Measurements from ENCODE around the gene PPP2R2D.
"Not testable (repeated sequence)": the region's sequence is repeated elsewhere in the genome, so short reads cannot be mapped to it uniquely, and the experiment has no call there.

Gene PPP2R2D

GRCh38 chr10:131876508-131876907, 24.3 kb upstream of the PPP2R2D start:
- no peak overlapping the region for H3K4me3 Mint-ChIP-seq
- no peak for ATAC-seq
- H3K36me3 Mint-ChIP-seq, result no peaks in the 10 kb centered on the region

GRCh38 chr10:131880016-131880590, 20.7 kb upstream of the PPP2R2D start:
- no peak for DNase-seq (ENCODE audit: low spot score in 2 of 2)
- H3K36me3 Mint-ChIP-seq, result no peaks in the 10 kb centered on the region
- no peaks in the 10 kb centered on the region for H3K9me3 Mint-ChIP-seq
- H3K4me3 Mint-ChIP-seq, result no peak overlapping the region
- no peak for ATAC-seq
- no peak overlapping the region for H3K27ac Mint-ChIP-seq
- no peaks in the 10 kb centered on the region for H3K4me1 Mint-ChIP-seq

More at GRCh38 chr10:131876508-131876907, 24.3 kb upstream of the PPP2R2D start:
- peaks cover 6% of the 10 kb centered on the region for H3K4me1 Mint-ChIP-seq
- no peak overlapping the region for H3K27ac Mint-ChIP-seq
- no peak for DNase-seq (ENCODE audit: low spot score in 2 of 2)
- no peaks in the 10 kb centered on the region for H3K9me3 Mint-ChIP-seq

- H3K36me3 Mint-ChIP-seq, result no peaks in the 10 kb centered on the region
- ATAC-seq, result no peak
- H3K4me1 Mint-ChIP-seq, result peaks cover 6% of the 10 kb centered on the region
- no peak overlapping the region for H3K27ac Mint-ChIP-seq
- no peak for DNase-seq (ENCODE audit: low spot score in 2 of 2)
- H3K4me3 Mint-ChIP-seq, result no peak overlapping the region
- H3K9me3 Mint-ChIP-seq, result no peaks in the 10 kb centered on the region
These were observed 19.5 kb upstream of the PPP2R2D start for GRCh38 chr10:131881104-131881880.

GRCh38 chr10:131882151-131882550, 18.7 kb upstream of the PPP2R2D start:
- Mint-ChIP-seq H3K4me3 (no peak overlapping the region), H3K36me3 (no peaks in the 10 kb centered on the region), H3K27ac (no peak overlapping the region), H3K4me1 (peaks cover 6% of the 10 kb centered on the region), H3K9me3 (no peaks in the 10 kb centered on the region)
- DNase-seq (ENCODE audit: low spot score in 2 of 2) (no peak), ATAC-seq (no peak)

- H3K4me3 Mint-ChIP-seq, result no peak overlapping the region
- H3K27ac Mint-ChIP-seq, result no peak overlapping the region
- H3K36me3 Mint-ChIP-seq, result no peaks in the 10 kb centered on the region
- DNase-seq (ENCODE audit: low spot score in 2 of 2) (no peak), ATAC-seq (no peak)
- peaks cover 6% of the 10 kb centered on the region for H3K4me1 Mint-ChIP-seq
- no peaks in the 10 kb centered on the region for H3K9me3 Mint-ChIP-seq
These were observed 18.0 kb upstream of the PPP2R2D start for GRCh38 chr10:131882590-131883451.

- not testable (repeated sequence) for DNase-seq (ENCODE audit: low spot score in 2 of 2); H3K27ac Mint-ChIP-seq; H3K9me3 Mint-ChIP-seq; ATAC-seq; H3K4me3 Mint-ChIP-seq; H3K36me3 Mint-ChIP-seq; H3K4me1 Mint-ChIP-seq
These were observed 17.0 kb upstream of the PPP2R2D start for GRCh38 chr10:131883621-131884393.

GRCh38 chr10:131885391-131886165, 15.2 kb upstream of the PPP2R2D start:
- Mint-ChIP-seq H3K36me3 (no peaks in the 10 kb centered on the region), H3K4me1 (peaks cover 6% of the 10 kb centered on the region), H3K4me3 (no peak overlapping the region), H3K9me3 (no peaks in the 10 kb centered on the region), H3K27ac (no peak overlapping the region)
- DNase-seq (ENCODE audit: low spot score in 2 of 2) (peak; percentile 85 to 90), ATAC-seq (peak; percentile 93)

GRCh38 chr10:131886237-131886636, 14.6 kb upstream of the PPP2R2D start:
- Mint-ChIP-seq H3K9me3 (no peaks in the 10 kb centered on the region), H3K27ac (no peak overlapping the region), H3K4me1 (peaks cover 6% of the 10 kb centered on the region), H3K36me3 (no peaks in the 10 kb centered on the region), H3K4me3 (no peak overlapping the region)
- DNase-seq (ENCODE audit: low spot score in 2 of 2), result no peak
- no peak for ATAC-seq

GRCh38 chr10:131888186-131888604, 12.6 kb upstream of the PPP2R2D start:
- peaks cover 6% of the 10 kb centered on the region for H3K4me1 Mint-ChIP-seq
- no peak for DNase-seq (ENCODE audit: low spot score in 2 of 2)
- H3K4me3 Mint-ChIP-seq, result no peak overlapping the region
- no peaks in the 10 kb centered on the region for H3K36me3 Mint-ChIP-seq
- no peak overlapping the region for H3K27ac Mint-ChIP-seq
- no peaks in the 10 kb centered on the region for H3K9me3 Mint-ChIP-seq
- no peak for ATAC-seq

GRCh38 chr10:131889755-131890154, 11.1 kb upstream of the PPP2R2D start:
- H3K4me3 Mint-ChIP-seq, result no peak overlapping the region
- no peak for DNase-seq (ENCODE audit: low spot score in 2 of 2)
- no peak overlapping the region for H3K27ac Mint-ChIP-seq
- H3K4me1 Mint-ChIP-seq, result peaks cover 6% of the 10 kb centered on the region
- no peak for ATAC-seq
- no peaks in the 10 kb centered on the region for H3K9me3 Mint-ChIP-seq
- H3K36me3 Mint-ChIP-seq, result no peaks in the 10 kb centered on the region

- Mint-ChIP-seq H3K9me3 (no peaks in the 10 kb centered on the region), H3K27ac (no peak overlapping the region), H3K4me1 (peaks cover 2% of the 10 kb centered on the region), H3K4me3 (no peak overlapping the region), H3K36me3 (no peaks in the 10 kb centered on the region)
- no peak for ATAC-seq
- no peak for DNase-seq (ENCODE audit: low spot score in 2 of 2)
These were observed 10.3 kb upstream of the PPP2R2D start for GRCh38 chr10:131890276-131891195.

GRCh38 chr10:131891196-131891928, 9.4 kb upstream of the PPP2R2D start:
- Mint-ChIP-seq H3K4me1 (peaks cover 8% of the 10 kb centered on the region), H3K4me3 (no peak overlapping the region), H3K36me3 (no peaks in the 10 kb centered on the region), H3K9me3 (no peaks in the 10 kb centered on the region), H3K27ac (no peak overlapping the region)
- ATAC-seq, result no peak
- DNase-seq (ENCODE audit: low spot score in 2 of 2), result no peak
